ENCODE results near the gene DYNLRB1.
"Not testable (repeated sequence)": the region's sequence is repeated elsewhere in the genome, so short reads cannot be mapped to it uniquely, and the experiment has no call there.

DNA sequence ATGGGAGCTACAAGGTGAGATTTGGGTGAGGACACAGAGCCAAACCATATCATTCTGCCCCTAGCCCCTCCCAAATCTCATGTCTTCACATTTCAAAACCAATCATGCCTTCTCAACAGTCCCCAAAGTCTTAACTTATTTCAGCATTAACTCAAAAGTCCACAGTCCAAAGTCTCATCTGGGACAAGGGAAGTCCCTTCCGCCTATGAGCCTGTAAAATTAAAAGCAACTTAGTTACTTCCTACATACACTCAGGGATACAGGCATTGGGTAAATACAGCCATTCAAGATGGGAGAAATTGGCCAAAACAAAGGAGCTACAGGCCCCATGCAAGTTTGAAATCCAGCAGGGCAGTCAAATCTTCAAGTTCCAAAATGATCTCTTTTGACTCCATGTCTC, 34.1 kb upstream of the DYNLRB1 start:
- not testable (repeated sequence) for TF ChIP-seq POLR2A (IDR thresholded peaks at IDR 0.05)
- TF ChIP-seq, protein P1, sequence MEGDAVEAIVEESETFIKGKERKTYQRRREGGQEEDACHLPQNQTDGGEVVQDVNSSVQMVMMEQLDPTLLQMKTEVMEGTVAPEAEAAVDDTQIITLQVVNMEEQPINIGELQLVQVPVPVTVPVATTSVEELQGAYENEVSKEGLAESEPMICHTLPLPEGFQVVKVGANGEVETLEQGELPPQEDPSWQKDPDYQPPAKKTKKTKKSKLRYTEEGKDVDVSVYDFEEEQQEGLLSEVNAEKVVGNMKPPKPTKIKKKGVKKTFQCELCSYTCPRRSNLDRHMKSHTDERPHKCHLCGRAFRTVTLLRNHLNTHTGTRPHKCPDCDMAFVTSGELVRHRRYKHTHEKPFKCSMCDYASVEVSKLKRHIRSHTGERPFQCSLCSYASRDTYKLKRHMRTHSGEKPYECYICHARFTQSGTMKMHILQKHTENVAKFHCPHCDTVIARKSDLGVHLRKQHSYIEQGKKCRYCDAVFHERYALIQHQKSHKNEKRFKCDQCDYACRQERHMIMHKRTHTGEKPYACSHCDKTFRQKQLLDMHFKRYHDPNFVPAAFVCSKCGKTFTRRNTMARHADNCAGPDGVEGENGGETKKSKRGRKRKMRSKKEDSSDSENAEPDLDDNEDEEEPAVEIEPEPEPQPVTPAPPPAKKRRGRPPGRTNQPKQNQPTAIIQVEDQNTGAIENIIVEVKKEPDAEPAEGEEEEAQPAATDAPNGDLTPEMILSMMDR (IDR thresholded peaks at IDR 0.05), result not testable (repeated sequence)
